K562 treated with DMSO at 1 percent for 24 hours (cell line): Measurements from ENCODE around the gene FNDC3B. TPM values are rescaled to one million over a fixed set of nuclear protein-coding genes. Genes with fewer than 3 reads are reported as not detected.

ENCODE experiments used
- total RNA-seq: library from RNA; unstranded; fragments of 300-600 nt; gene quantifications from 2 replicates; pipeline ENCODE4 v1.2.3, GENCODE V29; 2022; ENCODE audit warnings: low read depth; ENCODE audit not compliant: insufficient read depth

Gene FNDC3B
- 11.1 and 15.5 TPM in 2 replicates for total RNA-seq

DNA sequence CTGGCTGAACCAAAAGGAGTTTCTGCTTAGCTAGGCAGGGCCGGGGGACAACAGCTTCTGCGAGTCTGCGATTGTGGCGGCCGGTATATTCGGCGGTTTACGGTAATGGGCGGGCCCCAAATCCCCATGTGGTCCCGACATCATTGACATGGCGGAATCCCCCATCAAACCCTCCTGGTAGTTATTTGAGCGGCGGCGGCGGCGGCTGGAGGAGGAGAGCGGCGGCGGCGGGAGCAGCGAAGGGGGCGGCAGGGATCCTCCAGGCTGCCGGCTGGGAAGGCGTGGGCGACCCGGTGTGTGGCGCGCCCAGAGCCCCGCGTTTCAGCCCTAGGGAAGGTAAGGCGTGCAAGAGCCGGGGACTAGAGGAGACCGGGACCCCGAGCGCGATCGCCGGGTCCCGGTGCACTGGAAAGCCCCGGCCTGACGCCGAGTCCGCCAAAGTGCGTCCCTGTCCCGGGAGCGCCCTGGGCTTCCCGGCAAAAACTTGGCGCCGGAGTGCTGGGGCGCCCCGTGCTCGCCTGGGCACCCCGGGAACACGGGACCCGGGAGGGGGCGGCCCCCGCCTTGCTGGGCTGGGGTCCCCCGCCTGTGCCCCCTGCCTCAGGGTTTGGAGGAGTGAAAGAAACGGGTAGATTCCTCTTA lies at the start of gene FNDC3B:
FNDC3B (plus strand) TSS at position 143 of the 642 bp plus-strand sequence. CDS start 72,902 bp downstream, outside the sequence.

DNA sequence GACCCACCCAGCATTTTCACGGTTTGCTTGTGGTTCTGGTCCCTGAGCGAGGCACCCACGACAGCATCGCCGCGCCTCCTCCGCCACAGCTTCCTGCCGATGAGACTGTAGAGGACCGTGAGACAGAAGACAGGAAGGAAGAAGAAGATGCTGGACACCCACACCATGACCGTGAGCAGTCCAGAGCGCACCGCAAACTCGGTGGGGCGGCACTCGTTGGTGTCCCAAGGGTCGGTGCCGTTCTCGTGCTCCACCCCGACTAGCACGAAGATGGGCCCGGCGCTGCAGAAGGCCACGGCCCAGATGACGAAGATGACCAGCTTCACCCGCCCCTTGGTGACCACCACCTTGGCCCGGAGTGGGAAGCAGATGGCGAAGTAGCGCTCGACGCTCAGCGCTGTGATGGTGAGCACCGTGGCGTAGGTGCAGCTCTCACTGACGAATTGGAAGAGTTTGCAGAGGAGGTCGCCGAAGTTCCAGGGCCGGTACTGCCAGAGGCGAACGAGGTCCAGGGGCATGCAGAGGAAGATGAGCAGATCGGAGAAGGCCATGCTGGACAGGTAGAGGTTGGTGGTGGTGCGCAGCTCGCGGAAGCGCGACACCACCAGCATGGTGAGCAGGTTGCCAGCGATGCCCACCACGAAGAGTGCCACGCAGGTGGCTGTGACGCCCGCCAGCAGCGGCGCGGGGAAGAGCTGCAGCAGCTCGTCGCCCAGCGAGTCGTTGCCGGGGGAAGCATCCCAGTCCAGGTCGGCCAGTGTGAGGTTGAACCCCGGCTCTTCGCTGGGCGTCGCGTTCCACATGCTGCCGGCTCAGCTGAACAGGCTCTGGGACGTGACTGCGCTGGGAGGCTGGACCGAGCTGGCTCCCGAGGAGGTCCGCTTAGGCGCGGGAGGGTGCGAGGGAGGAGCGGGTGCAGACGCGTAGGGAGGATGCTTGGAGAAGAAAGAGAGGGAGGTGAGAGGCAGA lies 408.5 kb downstream of the FNDC3B start, which contains the start of gene GHSR:
GHSR (minus strand) TSS at position 846 of the 969 bp plus-strand sequence; CDS start at position 803, 43 bp downstream.

Other genes with a start within 250 kb of the FNDC3B start
- gene PLD1, start 229.1 kb upstream of the FNDC3B start, total RNA-seq = 21.3 and 22.3 TPM in 2 replicates
- gene TMEM212, start 196.2 kb upstream of the FNDC3B start, total RNA-seq = not detected in 2 replicates